ENCODE measurements around the gene THRAP3.

THRAP3 gene

DNA sequence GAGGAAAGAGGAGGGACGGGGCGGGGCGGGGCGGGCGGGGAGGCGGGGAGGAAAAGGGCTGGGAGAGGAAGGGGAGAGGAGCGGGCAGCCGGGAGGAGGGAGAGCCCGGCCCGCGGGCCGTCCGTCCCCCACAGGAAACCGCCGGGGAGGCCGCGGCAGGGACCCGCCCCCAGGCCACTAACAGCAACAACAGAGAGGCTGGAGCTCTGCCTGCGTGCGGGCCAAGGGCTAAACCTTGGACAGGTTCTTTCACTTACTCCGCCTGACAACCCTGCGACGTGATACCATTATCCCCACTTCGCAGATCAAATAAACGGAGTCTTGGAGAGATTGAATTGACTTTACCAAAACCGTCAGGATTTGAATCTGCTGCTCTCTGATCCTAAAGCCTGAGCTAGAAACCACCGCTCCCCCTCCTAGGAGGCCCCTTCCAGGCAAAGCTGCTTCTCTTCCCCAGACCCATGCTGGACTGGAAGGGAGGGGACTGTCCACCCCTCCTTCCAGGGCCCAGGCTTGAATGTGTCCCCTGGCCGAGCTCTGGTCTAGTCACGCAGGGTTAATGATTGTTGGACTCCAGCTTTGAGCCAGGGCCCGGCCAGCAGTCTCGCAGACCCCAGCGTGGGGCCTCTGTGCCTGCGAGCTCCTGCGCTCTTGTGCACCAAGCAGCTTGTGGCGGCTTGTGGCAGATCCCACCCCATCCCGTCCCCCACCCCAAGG is 99.6 kb downstream of the THRAP3 start, which contains the start of gene EVA1B:
Gene EVA1B, minus strand, starts transcription at position 10 of the 717 bp plus-strand sequence. CDS start 608 bp downstream, outside the sequence.
- TF ChIP-seq FOXP2 (optimal IDR thresholded peaks at IDR 0.05; ENCODE audit: borderline replicate concordance, extremely low read depth, extremely low read length, insufficient read depth) = no peak
- no peak; the same call in 1 of the 2 replicates for TF ChIP-seq POLR2AphosphoS5 (IDR thresholded peaks at IDR 0.05; ENCODE audit: low read depth, low read length)
- peak; percentile 81; the same call in 1 of the 2 replicates for TF ChIP-seq SIN3A (IDR thresholded peaks at IDR 0.05; ENCODE audit: borderline replicate concordance, insufficient read depth, low read length)

DNA sequence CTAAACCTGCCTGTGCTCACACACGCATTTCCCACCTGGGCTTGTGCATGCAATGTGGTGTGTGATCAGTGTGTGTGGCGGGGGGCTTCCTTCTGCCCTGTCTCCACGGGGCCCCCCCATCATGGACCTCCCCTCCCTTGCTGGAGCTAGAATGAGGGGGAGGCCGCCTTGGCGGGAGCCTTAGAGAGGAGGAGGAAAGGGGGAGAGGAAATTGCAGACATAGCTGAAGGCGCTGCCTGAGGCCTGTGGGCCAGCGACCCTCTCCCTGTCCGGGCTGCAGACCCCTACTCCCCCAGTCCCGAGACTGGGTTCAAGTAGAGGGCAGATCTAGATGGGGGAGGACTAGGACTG is 100.1 kb downstream of the THRAP3 start:
- TF ChIP-seq SIN3A (IDR thresholded peaks at IDR 0.05; ENCODE audit: borderline replicate concordance, insufficient read depth, low read length) (no peak), POLR2AphosphoS5 (IDR thresholded peaks at IDR 0.05; ENCODE audit: low read depth, low read length) (no peak), TAF1 (IDR thresholded peaks at IDR 0.05; ENCODE audit: borderline replicate concordance, insufficient read depth, low read length) (no peak), FOXP2 (optimal IDR thresholded peaks at IDR 0.05; ENCODE audit: borderline replicate concordance, extremely low read depth, extremely low read length, insufficient read depth) (no peak)
- TF ChIP-seq, protein P1, sequence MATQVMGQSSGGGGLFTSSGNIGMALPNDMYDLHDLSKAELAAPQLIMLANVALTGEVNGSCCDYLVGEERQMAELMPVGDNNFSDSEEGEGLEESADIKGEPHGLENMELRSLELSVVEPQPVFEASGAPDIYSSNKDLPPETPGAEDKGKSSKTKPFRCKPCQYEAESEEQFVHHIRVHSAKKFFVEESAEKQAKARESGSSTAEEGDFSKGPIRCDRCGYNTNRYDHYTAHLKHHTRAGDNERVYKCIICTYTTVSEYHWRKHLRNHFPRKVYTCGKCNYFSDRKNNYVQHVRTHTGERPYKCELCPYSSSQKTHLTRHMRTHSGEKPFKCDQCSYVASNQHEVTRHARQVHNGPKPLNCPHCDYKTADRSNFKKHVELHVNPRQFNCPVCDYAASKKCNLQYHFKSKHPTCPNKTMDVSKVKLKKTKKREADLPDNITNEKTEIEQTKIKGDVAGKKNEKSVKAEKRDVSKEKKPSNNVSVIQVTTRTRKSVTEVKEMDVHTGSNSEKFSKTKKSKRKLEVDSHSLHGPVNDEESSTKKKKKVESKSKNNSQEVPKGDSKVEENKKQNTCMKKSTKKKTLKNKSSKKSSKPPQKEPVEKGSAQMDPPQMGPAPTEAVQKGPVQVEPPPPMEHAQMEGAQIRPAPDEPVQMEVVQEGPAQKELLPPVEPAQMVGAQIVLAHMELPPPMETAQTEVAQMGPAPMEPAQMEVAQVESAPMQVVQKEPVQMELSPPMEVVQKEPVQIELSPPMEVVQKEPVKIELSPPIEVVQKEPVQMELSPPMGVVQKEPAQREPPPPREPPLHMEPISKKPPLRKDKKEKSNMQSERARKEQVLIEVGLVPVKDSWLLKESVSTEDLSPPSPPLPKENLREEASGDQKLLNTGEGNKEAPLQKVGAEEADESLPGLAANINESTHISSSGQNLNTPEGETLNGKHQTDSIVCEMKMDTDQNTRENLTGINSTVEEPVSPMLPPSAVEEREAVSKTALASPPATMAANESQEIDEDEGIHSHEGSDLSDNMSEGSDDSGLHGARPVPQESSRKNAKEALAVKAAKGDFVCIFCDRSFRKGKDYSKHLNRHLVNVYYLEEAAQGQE (IDR thresholded peaks at IDR 0.05; ENCODE audit: insufficient read depth in 1 of 2, low read depth in 2 of 2, low read length in 2 of 2) = no peak

DNA sequence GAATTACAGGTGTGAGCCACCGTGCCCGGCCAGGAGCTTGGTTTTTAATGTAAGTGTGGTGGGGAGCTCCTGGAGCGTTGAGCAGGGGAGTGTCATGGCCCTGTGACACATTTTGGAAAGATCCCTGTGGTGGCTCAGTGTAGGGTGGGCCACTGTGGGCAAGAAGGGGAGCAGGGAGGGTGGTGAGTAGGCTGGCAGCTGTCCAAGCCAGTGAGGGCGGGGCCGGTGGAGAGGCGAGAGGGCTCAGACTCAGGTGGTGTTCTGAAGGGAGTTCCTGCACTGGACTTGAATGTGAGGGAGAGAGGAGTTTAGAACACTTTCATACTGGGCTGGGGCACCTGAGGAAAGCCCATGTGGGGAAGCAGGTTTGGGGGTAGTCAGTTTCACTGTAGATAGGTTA is 102.3 kb downstream of the THRAP3 start:
- TF ChIP-seq SIN3A (IDR thresholded peaks at IDR 0.05; ENCODE audit: borderline replicate concordance, insufficient read depth, low read length) (no peak), FOXP2 (optimal IDR thresholded peaks at IDR 0.05; ENCODE audit: borderline replicate concordance, extremely low read depth, extremely low read length, insufficient read depth) (no peak), POLR2AphosphoS5 (IDR thresholded peaks at IDR 0.05; ENCODE audit: low read depth, low read length) (no peak), TAF1 (IDR thresholded peaks at IDR 0.05; ENCODE audit: borderline replicate concordance, insufficient read depth, low read length) (no peak)
- TF ChIP-seq, protein P1 (IDR thresholded peaks at IDR 0.05; ENCODE audit: insufficient read depth in 1 of 2, low read depth in 2 of 2, low read length in 2 of 2) = no peak

DNA sequence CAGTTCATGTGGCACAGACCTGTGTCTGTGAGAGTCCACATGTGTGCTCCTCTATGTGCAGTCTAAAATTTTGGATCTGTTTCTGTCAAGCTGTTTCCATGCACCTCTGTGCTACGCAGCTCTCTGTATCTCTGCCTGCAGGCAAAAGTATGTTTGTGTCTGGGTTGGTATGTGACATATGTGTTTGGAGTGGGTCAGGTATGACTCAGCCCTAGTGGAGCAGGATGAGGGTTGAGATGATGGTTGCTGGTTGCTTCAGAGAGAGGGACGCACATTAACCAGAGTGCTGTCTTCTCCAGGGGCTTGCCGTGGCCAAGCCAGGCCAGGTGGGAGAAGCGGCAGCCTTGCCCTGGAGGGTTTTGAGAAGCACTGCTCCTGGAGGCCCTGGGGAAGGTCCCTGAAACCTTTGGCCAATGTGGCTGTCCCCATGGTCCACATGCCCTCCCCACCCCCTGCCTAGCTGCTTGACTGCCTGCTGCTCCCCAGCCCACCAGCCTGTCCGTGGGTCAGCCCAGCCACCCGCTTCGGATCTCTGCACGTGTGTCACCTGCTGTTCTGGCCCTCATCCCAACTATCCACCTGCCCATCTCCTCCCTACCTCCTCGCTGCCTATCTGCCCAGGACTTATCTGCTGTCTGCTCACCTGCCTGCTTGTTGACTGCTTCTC is 103.3 kb downstream of the THRAP3 start:
- no peak for TF ChIP-seq FOXP2 (optimal IDR thresholded peaks at IDR 0.05; ENCODE audit: borderline replicate concordance, extremely low read depth, extremely low read length, insufficient read depth)
- no peak for TF ChIP-seq TAF1 (IDR thresholded peaks at IDR 0.05; ENCODE audit: borderline replicate concordance, insufficient read depth, low read length)
- no peak for TF ChIP-seq POLR2AphosphoS5 (IDR thresholded peaks at IDR 0.05; ENCODE audit: low read depth, low read length)
- no peak for TF ChIP-seq SIN3A (IDR thresholded peaks at IDR 0.05; ENCODE audit: borderline replicate concordance, insufficient read depth, low read length)
- TF ChIP-seq, protein P1 (IDR thresholded peaks at IDR 0.05; ENCODE audit: insufficient read depth in 1 of 2, low read depth in 2 of 2, low read length in 2 of 2) = no peak

DNA sequence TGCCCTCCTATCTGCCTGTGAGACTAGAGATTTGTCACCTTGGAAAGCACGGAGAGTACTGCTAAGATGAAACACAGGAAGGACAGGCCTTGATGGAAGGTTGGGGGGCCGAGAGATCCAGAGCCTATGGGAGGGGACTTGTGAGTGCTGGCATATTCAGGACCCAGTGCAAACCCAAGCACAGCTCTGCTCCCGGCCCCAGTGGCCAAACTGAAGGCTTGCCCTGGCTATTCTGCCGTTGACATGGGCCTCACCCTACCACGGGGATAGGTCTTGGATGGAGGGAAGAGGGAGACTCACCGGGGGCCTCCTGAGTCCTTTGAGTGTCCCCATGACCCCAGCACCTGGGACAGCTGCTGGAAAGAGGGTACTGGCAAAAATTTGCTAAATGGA is 103.8 kb downstream of the THRAP3 start:
- TF ChIP-seq SIN3A (IDR thresholded peaks at IDR 0.05; ENCODE audit: borderline replicate concordance, insufficient read depth, low read length) = no peak
- no peak for TF ChIP-seq FOXP2 (optimal IDR thresholded peaks at IDR 0.05; ENCODE audit: borderline replicate concordance, extremely low read depth, extremely low read length, insufficient read depth)
- TF ChIP-seq POLR2AphosphoS5 (IDR thresholded peaks at IDR 0.05; ENCODE audit: low read depth, low read length) = no peak
- TF ChIP-seq TAF1 (IDR thresholded peaks at IDR 0.05; ENCODE audit: borderline replicate concordance, insufficient read depth, low read length) = no peak
- TF ChIP-seq, protein P1 (IDR thresholded peaks at IDR 0.05; ENCODE audit: insufficient read depth in 1 of 2, low read depth in 2 of 2, low read length in 2 of 2) = no peak
